WERI-Rb-1 (cell line): ENCODE results near the gene F13A1.
A peak's percentile ranks its signal among the peaks of the same experiment; 100 is the strongest.

Source experiments
- DNase-seq: peaks from one replicate; pipeline ENCODE4 v3.0.0-alpha.2; 2020
- H3K27ac ChIP-seq: fragments of 250-450 bp; sonication (Bioruptor Pico); 2 replicates; pipeline ENCODE4 v1.5.1; 2020; ENCODE audit warnings: mild to moderate bottlenecking, moderate library complexity
- H3K27me3 ChIP-seq: fragments of 250-450 bp; sonication (Bioruptor Pico); 2 replicates; pipeline ENCODE4 v1.5.1; 2021; ENCODE audit warnings: mild to moderate bottlenecking, low read depth, moderate library complexity; ENCODE audit not compliant: insufficient read depth, severe bottlenecking
- H3K36me3 ChIP-seq: fragments of 250-450 bp; sonication (Bioruptor Pico); 2 replicates; pipeline ENCODE4 v1.5.1; 2020; ENCODE audit warnings: mild to moderate bottlenecking, moderate library complexity
- H3K4me3 ChIP-seq: 2 replicates; pipeline ENCODE4 v1.5.1; 2011; ENCODE audit warnings: low read depth, mild to moderate bottlenecking, control low read depth, low read length
- H3K9me3 ChIP-seq: fragments of 250-450 bp; sonication (Bioruptor Pico); 2 replicates; pipeline ENCODE4 v1.5.1; 2021; ENCODE audit warnings: mild to moderate bottlenecking, moderate library complexity; ENCODE audit not compliant: severe bottlenecking
- TF ChIP-seq, protein P1 (sequence below): IDR thresholded peaks from 2 replicates; pipeline ENCODE4 v1.5.1; 2011; ENCODE audit warnings: low read depth, mild to moderate bottlenecking, control low read depth, inconsistent platforms, low read length

The F13A1 gene

DNA sequence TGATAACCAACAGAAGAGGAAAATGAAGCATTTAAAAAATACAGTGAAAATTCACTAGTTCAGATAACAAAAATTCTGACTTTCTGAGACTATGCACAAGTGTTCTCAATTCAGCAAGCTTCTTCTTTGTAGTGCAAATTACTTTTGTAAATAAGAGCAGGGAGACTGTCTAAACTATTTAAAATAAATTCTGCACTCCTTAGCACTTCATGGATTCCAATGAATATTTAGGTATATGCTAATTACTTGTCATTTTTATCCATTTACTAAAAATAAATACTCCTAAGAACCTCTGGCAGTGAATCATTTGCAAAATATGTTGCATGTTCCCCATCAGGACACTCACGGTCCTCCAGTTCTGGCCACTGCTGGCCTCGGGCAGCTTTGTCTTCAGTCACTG is 139.8 kb downstream of the F13A1 start:
- TF ChIP-seq, protein P1, sequence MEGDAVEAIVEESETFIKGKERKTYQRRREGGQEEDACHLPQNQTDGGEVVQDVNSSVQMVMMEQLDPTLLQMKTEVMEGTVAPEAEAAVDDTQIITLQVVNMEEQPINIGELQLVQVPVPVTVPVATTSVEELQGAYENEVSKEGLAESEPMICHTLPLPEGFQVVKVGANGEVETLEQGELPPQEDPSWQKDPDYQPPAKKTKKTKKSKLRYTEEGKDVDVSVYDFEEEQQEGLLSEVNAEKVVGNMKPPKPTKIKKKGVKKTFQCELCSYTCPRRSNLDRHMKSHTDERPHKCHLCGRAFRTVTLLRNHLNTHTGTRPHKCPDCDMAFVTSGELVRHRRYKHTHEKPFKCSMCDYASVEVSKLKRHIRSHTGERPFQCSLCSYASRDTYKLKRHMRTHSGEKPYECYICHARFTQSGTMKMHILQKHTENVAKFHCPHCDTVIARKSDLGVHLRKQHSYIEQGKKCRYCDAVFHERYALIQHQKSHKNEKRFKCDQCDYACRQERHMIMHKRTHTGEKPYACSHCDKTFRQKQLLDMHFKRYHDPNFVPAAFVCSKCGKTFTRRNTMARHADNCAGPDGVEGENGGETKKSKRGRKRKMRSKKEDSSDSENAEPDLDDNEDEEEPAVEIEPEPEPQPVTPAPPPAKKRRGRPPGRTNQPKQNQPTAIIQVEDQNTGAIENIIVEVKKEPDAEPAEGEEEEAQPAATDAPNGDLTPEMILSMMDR, result no peak
- H3K4me3 ChIP-seq, result no peak overlapping the region
- H3K36me3 ChIP-seq, result no peaks in the 10 kb centered on the region
- peaks cover 2% of the 10 kb centered on the region for H3K9me3 ChIP-seq
- peaks cover 10% of the 10 kb centered on the region for H3K27me3 ChIP-seq
- no peak overlapping the region for H3K27ac ChIP-seq
- no peak for DNase-seq

DNA sequence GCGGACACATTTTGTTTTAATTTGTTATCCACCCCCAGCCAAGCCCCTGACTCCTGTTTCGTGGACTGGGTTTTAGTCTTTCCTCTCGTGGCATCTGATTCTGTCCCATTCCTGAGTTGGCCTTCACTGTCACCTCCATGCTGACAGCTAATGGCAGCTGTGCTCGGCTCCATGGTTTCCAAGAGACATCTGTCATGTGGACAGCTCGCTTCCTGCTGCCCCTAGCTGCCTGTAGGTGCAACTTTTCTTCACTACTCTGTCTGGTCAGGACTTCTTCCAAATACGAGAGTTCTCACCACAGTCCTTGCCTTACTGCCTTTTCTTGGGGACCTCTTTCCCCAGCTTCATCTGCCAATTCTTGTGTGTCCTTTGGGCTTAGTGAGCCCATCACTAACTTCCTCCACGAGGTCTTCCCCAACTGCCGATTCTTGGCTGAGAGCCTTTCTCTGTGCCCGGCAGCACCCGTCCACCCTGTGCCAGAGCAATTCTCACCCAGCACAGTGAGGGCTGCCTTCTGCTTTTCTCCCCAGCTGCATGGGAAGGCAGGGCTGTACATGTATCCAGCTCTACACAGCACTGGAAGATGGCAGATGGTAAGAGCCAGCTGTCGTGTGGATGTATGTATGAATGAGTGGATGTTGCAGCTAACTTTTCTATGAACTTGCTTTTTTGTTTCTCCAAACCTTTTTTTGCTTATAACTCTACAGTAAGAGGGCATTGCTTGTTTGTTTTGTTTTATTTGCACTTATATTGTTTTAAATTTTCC is 140.4 kb downstream of the F13A1 start:
- Histone ChIP-seq H3K27ac (no peak overlapping the region), H3K36me3 (no peaks in the 10 kb centered on the region), H3K4me3 (no peak overlapping the region), H3K27me3 (peaks cover 10% of the 10 kb centered on the region), H3K9me3 (no peaks in the 10 kb centered on the region)
- TF ChIP-seq, protein P1, result peak; percentile 45
- DNase-seq, result peak; percentile 28

GRCh38 chr6:6178795-6179194 is 141.7 kb downstream of the F13A1 start:
- DNase-seq, result no peak
- Histone ChIP-seq H3K36me3 (no peaks in the 10 kb centered on the region), H3K4me3 (no peak overlapping the region), H3K27me3 (peaks cover 10% of the 10 kb centered on the region), H3K27ac (no peak overlapping the region), H3K9me3 (no peaks in the 10 kb centered on the region)
- TF ChIP-seq, protein P1, result no peak

GRCh38 chr6:6177754-6178153 is 142.7 kb downstream of the F13A1 start:
- TF ChIP-seq, protein P1, result no peak
- no peaks in the 10 kb centered on the region for H3K9me3 ChIP-seq
- no peak overlapping the region for H3K4me3 ChIP-seq
- H3K27me3 ChIP-seq, result peaks cover 2% of the 10 kb centered on the region
- no peak for DNase-seq
- no peaks in the 10 kb centered on the region for H3K36me3 ChIP-seq
- no peak overlapping the region for H3K27ac ChIP-seq

DNA sequence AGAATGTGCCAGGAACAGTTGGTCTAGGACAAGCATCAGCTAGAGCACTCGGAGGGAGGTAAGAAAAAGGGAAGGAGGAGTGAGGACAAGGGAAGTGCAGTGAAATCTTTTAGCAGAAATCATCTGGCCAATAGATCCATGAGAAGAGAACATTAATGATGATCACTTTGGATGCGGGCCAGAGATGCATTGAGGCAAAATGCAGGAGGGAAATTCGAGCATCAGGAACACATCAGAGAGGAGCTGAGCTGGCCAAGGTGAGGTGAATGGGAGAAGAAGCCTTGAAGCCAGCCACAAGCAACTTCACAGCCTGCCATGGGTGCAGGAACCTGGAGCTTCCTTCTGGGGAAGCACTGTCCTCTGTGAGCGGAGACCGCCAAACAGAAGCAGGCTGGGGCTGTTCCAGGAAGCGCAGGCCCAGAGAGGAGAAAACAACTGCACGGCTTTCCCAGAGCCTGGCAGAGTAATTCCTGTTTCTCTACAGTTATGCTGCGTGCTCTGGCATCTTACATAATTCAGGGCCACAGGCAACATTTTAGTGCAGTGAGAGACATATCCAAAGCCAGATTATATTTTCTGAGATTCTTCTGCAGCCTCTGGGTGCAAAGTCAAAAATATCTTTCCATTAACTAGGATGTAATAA is 143.8 kb downstream of the F13A1 start:
- Histone ChIP-seq H3K9me3 (no peaks in the 10 kb centered on the region), H3K27me3 (peaks cover 4% of the 10 kb centered on the region), H3K36me3 (no peaks in the 10 kb centered on the region), H3K4me3 (no peak overlapping the region), H3K27ac (no peak overlapping the region)
- TF ChIP-seq, protein P1, result no peak
- DNase-seq, result no peak
